ENCODE measurements around the gene BACH1. TPM values are rescaled to one million over a fixed set of nuclear protein-coding genes. Genes with fewer than 3 reads are reported as not detected.

Gene BACH1
- total RNA-seq, 2 donors from 2014 or later: 33.2 to 66.9 TPM

- H3K4me1 ChIP-seq: no peaks in the 10 kb centered on the region
- no peak for TF ChIP-seq CTCF (IDR thresholded peaks at IDR 0.05)
- intact Hi-C loops (cut with DNase I): loop anchor here (10.0 kb wide), 1 partner anchor 105 kb away; no protein-coding TSS in a partner anchor
- no peak overlapping the region for H3K9ac ChIP-seq (ENCODE audit: low read depth in 2 of 2, low read length in 2 of 2)
- no peaks in the 10 kb centered on the region for H3K27me3 ChIP-seq
- H3K4me3 ChIP-seq: no peak overlapping the region
- H3K27ac ChIP-seq: no peak overlapping the region
- H3K9me3 ChIP-seq: no peaks in the 10 kb centered on the region
- H3K36me3 ChIP-seq: no peaks in the 10 kb centered on the region
- no peak for DNase-seq
These were observed 61.0 kb downstream of the BACH1 start for GRCh38 chr21:29359718-29360117.

DNA sequence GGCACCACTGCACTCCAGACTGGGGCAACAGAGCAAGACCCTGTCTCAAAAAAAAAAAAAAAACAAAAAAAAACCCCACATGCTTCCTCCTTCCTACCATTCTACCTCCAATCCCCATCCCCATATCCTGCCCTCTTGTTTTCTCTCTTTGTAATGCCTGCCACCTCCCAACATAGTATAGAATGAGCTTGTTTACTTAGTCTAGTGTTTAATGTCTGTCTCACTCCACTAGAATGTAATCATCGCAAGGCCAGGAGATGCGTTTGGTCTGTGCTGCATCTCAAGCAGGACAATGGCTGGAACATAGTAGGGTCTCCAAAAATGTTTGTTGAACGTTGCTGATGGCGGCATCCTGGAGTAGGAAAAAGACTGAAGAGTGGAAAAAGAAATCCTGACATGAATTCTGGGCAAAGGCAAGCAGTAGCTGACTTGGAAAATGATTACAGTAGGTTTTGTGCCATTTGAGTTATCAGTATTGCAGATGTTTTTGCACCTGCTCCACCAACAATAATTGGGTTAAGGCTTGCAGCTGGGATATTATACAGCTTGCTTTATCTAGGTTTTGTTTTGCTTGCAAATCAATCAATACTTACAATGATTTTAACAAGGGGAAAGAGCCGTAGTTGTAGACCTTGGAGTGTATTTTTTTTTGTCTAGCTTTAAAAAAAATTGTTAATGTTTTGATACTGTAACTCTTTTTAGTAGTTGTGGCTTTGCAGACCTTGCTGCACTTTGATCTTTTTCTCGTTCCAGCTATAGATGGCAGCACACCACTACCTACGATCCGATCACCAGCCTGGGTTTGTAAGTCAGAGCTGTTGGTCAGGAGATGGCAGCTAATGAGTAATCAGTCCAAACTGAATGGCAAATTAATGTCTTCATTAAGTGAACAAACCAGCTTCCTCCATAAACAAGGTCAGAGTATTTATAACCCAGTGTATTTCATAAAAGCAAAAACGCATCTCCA lies 62.4 kb downstream of the BACH1 start:
- Histone ChIP-seq H3K9ac (ENCODE audit: low read depth in 2 of 2, low read length in 2 of 2) (no peak overlapping the region), H3K4me1 (no peaks in the 10 kb centered on the region), H3K9me3 (no peaks in the 10 kb centered on the region), H3K4me3 (no peak overlapping the region), H3K27me3 (no peaks in the 10 kb centered on the region), H3K27ac (no peak overlapping the region), H3K36me3 (no peaks in the 10 kb centered on the region)
- DNase-seq: no peak
- intact Hi-C loops (cut with DNase I): no loop called here
- no peak for TF ChIP-seq CTCF (IDR thresholded peaks at IDR 0.05)

DNA sequence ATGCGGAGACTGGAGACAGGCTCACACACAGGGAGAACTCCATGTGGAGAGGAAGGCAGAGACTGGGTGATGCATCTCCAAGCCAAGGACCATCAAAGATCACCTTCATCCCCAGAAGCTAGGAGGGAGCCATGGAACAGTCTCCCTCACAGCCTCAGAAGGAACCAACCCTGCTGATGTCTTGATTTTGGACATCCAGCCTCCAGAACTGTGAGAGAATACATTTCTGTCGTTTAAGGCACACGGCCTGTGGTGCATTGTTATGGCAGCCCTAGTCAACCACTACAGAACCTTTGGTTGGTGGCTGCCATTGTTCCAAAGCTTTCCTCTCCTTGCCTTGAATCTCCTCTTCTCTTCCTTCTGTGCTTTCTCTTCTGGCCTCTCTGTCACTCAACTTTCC lies 64.0 kb downstream of the BACH1 start:
- no peaks in the 10 kb centered on the region for H3K27me3 ChIP-seq
- intact Hi-C loops (cut with DNase I): no loop called here
- H3K36me3 ChIP-seq: no peaks in the 10 kb centered on the region
- no peaks in the 10 kb centered on the region for H3K4me1 ChIP-seq
- no peaks in the 10 kb centered on the region for H3K9me3 ChIP-seq
- no peak overlapping the region for H3K27ac ChIP-seq
- no peak overlapping the region for H3K4me3 ChIP-seq
- TF ChIP-seq CTCF (IDR thresholded peaks at IDR 0.05): no peak
- H3K9ac ChIP-seq (ENCODE audit: low read depth in 2 of 2, low read length in 2 of 2): no peak overlapping the region
- no peak for DNase-seq

- Histone ChIP-seq H3K27ac (no peak overlapping the region), H3K36me3 (no peaks in the 10 kb centered on the region), H3K4me1 (no peaks in the 10 kb centered on the region), H3K4me3 (no peak overlapping the region), H3K27me3 (no peaks in the 10 kb centered on the region), H3K9me3 (no peaks in the 10 kb centered on the region), H3K9ac (ENCODE audit: low read depth in 2 of 2, low read length in 2 of 2) (no peak overlapping the region)
- intact Hi-C loops (cut with DNase I): no loop called here
- no peak for DNase-seq
- TF ChIP-seq CTCF (IDR thresholded peaks at IDR 0.05): no peak
These were observed 67.0 kb downstream of the BACH1 start for GRCh38 chr21:29365661-29366265.

DNA sequence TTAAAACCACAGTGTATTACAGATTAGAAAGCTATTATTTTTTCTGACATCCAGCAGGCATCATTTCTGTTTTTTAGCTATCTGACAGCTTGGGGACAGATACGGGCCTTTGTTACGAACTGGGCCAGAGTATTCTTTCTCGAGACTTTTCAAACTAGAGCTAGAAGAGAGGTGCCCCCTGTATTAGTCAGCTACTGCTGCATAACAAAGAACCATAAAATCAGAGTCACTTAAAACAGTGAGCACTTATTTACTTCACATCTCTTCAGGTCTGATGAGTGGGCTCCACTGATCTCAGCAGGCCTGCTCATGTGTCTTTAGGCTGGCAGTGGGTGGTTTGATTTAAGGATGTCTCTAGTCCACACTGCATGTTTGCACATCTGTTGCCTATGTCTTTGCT lies 67.8 kb downstream of the BACH1 start:
- no peak overlapping the region for H3K27ac ChIP-seq
- H3K27me3 ChIP-seq: no peaks in the 10 kb centered on the region
- TF ChIP-seq CTCF (IDR thresholded peaks at IDR 0.05): no peak
- H3K4me1 ChIP-seq: no peaks in the 10 kb centered on the region
- H3K9me3 ChIP-seq: no peaks in the 10 kb centered on the region
- DNase-seq: no peak
- intact Hi-C loops (cut with DNase I): no loop called here
- H3K36me3 ChIP-seq: no peaks in the 10 kb centered on the region
- H3K4me3 ChIP-seq: no peak overlapping the region
- H3K9ac ChIP-seq (ENCODE audit: low read depth in 2 of 2, low read length in 2 of 2): no peak overlapping the region

Measured in colonic mucosa (tissue), 4 donors.